ENCODE measurements around the gene GSE1.

DNA sequence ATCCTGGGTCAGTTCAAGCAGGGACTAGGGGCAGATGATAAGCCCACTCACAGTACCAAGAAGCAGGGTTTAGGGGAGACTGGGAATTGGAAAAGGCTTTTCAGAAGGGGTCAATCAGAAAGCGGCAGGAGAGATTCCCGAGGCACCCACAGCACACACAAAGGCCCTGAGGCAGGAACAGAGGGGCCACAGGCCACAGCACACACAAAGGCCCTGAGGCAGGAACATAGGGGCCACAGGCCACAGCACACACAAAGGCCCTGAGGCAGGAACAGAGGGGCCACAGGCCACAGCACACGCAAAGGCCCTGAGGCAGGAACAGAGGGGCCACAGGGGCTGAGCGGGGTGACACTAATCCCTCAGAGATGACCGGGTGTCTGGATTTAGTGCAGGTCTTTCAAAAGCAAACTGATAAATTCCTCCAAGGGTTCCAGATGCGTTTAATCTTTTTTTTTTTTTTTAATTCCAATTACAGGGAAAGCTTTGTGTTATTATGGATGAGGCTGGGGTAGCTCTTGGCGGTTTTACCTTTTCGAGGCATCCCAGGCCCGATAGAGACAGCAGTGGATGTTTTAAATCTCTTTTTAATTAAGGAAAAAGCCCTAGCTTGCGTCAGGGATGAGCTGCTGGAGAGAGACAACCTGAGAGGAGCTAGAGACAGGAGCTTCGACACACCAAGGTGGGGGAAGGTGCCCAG, 106.6 kb downstream of the GSE1 start:
- TF ChIP-seq POLR2AphosphoS5 (IDR thresholded peaks at IDR 0.05; ENCODE audit: low read depth, low read length) (no peak), POLR2A (IDR thresholded peaks at IDR 0.05; ENCODE audit: low read depth, low read length) (no peak), TAF1 (IDR thresholded peaks at IDR 0.05; ENCODE audit: borderline replicate concordance, low read depth, low read length) (no peak)

All from GM12892 (cell line).